Body of pancreas (tissue), 4 donors: ENCODE measurements around the gene SSH2.

ENCODE experiments used
- POLR2A ChIP-seq, 3 donors: fragments of 450-650 bp; IDR thresholded peaks; one replicate each; pipeline ENCODE4 v1.6.1; 2016; ENCODE audit warnings: antibody characterized with exemption in 3 of 3, mild to moderate bottlenecking in 2 of 3
- TF ChIP-seq, protein P1 (sequence below), 7 experiments: fragments of 450-650 bp in 4 of 7; fragments of 200-600 bp in 3 of 7; sonication (generic) in 3 of 7; IDR thresholded peaks; one replicate each; pipeline ENCODE4 v1.5.1; 2016 to 2019; ENCODE audit warnings: antibody characterized with exemption in 7 of 7

DNA sequence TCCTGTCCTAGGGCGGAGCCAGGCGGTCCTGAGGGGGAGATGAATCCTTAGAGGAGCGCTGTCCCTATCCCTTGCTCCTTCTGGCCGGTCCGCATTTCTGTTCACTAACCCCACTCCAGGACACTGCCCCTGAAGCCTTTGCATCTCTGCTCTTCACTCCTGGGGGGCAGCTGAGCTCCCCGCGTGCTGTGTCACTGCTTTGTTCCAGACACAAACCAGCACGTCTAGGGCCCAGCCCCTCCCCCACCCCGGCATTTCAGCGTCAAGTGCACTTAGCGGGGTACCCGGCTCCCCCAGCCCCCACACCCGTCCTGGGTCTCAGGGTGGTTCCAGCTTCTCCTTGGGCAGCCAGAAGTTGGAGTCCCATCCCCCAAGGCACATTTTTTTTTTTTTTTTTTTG lies 316.2 kb downstream of the SSH2 start:
- no peak for TF ChIP-seq POLR2A (IDR thresholded peaks at IDR 0.05)
- TF ChIP-seq, protein P1, sequence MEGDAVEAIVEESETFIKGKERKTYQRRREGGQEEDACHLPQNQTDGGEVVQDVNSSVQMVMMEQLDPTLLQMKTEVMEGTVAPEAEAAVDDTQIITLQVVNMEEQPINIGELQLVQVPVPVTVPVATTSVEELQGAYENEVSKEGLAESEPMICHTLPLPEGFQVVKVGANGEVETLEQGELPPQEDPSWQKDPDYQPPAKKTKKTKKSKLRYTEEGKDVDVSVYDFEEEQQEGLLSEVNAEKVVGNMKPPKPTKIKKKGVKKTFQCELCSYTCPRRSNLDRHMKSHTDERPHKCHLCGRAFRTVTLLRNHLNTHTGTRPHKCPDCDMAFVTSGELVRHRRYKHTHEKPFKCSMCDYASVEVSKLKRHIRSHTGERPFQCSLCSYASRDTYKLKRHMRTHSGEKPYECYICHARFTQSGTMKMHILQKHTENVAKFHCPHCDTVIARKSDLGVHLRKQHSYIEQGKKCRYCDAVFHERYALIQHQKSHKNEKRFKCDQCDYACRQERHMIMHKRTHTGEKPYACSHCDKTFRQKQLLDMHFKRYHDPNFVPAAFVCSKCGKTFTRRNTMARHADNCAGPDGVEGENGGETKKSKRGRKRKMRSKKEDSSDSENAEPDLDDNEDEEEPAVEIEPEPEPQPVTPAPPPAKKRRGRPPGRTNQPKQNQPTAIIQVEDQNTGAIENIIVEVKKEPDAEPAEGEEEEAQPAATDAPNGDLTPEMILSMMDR (IDR thresholded peaks at IDR 0.05), result no peak
